Measurements from ENCODE around the gene RAB3GAP2.
"Not testable (repeated sequence)": the region's sequence is repeated elsewhere in the genome, so short reads cannot be mapped to it uniquely, and the experiment has no call there.

RAB3GAP2 gene

DNA sequence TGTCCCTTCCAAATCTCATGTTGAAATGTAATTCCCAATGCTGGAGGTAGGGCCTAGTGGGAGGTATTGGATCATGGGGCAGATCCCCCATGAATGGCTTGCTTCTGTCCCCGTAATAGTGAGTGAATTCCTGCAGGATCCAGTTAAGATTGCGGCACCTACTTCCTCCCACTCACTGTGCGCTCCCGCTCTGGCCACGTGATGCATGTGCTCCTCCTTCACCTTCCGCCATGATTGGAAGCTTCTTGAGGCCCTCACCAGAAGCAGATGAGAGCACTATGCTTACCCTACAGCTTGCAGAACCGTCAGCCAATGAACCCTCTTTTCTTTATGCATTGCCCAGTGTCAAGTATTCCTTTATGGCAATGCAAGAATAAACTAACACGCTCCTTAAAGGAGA is 14.9 kb upstream of the RAB3GAP2 start:
- DNase-seq = no peak

DNA sequence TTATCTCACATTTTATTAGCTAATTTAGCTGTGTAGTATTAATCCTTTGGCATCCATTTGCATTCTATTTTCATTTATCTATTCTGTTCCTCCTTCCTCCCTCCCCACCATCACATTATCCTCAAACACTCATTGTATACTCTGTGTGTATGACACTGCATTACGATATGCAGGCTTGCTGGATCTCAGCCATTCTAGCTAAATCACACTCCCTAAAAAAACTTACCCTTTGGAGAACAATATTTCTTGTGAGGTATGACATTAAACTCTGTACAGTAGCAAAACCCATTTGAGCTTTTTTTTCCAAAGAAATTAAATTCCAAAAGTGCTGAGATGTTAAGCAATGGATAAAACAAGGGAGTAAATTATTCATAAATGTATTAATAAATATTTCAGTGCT is 11.4 kb upstream of the RAB3GAP2 start:
- DNase-seq = no peak

DNA sequence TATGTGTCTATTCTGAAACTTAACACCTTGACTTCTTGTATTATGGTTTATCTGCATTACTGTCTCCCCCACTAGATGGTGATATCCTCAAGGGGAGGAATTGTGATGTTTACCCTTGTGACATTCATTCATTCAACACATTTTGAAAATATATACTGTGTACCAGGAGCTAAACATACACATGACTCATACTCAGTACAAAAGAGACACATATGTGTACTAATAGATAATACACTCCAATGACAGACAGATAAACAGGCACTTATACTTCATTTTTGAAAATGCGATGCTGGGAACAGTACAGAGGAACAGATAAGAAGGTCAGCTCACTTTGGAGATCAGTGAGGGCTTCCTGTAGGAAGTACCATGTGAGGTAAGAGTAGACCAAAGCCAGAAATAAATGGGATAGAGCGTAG is 8.9 kb upstream of the RAB3GAP2 start:
- no peak for DNase-seq

DNA sequence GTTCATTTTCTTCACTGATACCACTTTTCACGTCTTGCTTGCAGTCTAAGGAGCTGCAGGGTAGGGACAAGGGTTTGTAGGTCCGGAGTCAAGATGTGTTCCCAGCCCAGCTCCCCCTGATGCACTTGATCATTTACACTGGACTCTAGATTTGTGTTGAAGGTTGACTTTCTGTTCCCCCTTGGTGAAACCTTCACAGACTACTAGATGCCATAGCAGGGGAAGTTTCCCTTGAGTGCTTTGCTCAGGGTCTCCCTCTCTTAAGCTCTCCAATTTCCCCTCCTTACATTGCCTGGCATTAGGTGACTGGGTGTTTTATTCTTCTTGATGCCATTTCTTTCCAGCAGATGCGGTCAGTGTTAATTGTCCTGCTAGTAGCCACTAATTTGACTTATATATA is 8.0 kb upstream of the RAB3GAP2 start:
- DNase-seq = no peak

DNA sequence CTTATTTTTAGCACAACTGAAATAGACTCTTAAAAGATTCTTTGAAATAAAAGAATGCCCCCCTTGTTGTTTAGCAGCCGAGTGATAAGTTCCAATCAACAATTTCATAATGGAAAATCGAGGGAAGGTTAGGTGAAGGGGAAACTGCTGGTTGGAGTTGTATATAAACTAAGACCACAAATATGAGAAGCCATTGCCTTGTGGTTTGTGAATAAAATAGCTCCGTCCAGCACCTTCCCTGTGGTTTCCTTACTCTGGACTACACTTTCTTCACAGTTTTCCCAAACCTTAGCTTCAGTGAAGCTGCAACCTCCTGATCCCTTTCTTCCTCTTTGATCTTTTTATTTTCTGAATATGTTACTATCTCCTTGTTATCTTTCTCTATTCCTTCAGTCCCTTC is 6.7 kb upstream of the RAB3GAP2 start:
- no peak for DNase-seq

DNA sequence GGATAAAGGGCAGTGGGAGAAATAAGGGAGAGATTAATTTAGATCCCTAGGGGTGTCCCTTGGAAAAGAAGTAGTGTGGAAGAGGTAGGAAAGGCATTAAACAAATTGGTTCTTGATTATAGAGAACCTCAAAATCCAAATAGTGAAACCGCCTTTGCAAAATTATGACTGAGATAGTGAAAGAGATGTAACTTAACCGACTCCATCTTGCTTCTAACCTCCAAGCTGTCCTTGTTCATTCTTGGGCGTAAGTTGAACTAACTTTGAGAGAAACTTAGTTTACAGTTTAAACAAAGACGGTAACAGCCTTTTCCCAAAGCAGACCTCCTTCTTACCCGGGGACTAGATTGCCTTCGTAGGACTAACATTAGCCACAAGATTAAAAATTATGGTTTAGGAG is 3.2 kb upstream of the RAB3GAP2 start:
- no peak for DNase-seq

DNA sequence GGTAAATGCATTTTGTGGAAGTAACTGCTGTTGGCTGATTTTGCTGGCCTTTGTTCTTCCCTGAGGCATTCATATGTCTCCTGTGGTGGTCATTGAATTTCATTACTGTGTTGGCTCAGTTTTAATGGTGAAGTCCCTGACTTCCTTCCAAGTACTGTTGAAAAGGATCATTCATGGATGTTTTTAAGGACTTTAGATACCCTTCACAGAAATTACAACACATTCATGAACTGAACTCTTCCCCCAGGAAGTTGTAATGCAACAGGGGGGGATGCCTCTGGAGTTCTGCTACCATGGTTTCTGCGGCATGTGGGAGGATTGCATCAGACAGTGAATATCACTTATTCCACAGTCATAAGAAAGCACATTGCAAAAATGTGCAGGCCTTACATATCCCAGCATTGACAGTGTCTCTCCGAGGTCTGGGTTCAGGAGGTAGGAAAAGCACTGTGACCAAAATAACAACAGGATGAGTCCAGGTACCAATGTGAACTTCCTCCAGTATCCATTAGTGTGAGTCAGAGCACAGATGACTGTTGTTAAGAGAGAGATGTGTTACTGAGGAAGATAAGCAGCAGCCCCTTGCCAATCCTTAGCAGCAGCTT is 2.1 kb upstream of the RAB3GAP2 start:
- DNase-seq = no peak

DNA sequence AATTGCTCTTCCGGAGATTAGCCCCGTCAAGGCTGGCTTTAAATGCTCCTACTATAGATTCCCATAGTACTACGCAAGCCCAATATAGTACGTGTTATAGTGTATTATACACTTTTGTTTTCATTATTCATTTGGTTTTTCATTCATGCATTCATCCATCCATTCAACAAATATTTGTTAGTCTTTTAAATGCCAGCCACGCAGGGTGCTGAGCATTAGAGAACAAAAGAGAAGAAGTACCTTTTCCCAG is 513 bp upstream of the RAB3GAP2 start:
- DNase-seq = no peak

DNA sequence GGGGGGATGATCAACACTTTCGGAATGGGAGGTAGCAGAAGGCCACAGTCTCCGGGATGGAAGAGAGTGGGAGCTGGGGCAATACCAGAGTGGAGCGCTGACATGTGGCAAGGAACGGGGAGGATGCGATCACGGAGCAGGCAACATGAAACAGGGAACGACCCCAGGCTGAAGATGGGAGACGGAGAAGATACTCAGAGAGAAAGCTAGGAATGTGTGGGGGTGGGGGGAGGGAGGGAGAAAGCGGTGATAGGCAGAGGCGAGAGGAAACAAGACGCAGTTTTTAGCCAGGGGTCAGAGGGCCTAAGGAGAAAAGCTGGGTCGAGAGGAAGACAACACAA is 577 bp downstream of the RAB3GAP2 start:
- DNase-seq = no peak

DNA sequence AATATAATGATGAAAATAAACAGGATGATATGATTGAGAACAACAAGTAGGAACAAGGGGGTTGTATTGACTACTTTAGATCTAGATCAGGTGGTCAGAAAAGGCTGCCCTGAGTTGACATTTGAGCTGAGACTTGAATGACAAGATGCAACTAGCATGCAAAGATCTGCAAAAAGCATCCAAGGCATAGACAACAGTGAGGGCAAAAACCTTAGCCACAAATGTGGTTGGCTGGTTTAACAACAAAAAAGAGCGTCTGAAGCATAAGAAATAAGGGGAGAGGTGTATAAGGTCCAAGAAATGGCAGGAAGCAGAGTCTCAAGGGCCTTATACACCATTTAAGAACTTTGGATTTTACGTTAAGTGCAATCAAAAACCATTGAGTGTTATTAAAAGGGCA is 3.2 kb downstream of the RAB3GAP2 start:
- no peak for DNase-seq

DNA sequence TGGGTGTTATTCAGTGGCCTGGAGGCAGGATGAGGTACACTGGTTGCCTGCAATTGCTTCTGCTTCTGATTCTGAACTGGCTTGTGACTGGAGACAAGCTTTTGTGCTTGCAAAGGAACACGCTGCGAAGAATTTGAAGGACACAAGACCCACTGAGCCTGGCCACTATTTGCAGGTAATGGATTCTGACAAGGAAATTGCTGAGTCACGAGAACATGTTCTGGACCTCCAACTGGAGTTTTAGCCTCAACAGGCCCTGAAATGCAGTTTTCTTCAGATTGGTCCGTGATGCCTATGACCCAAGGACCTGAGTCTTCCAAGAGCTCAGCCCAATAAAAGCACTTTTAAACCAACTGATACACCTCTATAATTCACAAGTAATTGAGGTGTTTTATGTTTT is 4.6 kb downstream of the RAB3GAP2 start:
- no peak for DNase-seq

DNA sequence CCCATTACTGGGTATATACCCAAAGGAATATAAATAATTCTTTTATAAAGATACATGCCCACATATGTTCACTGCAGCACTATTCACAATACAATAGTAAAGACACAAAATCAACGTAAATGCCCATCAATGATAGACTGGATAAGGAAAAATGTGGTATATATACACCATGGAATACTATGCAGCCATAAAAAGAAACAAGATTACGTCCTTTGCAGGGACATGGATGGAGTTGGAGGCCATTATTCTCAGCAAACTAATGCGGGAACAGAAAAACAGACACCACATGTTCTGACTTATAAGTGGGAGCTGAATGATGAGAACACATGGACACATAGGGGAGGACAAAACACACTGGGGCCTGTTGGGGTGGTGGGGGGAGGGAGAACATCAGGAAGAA is 12.0 kb downstream of the RAB3GAP2 start:
- DNase-seq = not testable (repeated sequence)

DNA sequence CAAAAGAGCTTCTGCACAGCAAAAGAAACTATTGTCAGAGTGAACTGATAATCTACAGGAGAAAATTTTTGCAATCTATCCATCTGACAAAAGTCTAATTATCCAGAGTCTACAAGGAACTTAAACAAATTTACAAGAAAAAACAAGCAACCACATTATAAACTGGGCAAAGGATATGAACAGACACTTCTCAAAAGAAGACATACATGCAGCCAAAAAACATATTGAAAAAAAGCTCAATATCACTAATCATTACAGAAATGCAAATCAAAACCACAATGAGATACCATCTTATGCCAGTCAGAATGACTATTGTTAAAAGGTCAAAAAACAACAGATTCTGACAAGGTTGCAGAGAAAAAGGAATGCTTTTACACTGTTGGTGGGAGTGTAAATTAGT is 12.5 kb downstream of the RAB3GAP2 start:
- not testable (repeated sequence) for DNase-seq

DNA sequence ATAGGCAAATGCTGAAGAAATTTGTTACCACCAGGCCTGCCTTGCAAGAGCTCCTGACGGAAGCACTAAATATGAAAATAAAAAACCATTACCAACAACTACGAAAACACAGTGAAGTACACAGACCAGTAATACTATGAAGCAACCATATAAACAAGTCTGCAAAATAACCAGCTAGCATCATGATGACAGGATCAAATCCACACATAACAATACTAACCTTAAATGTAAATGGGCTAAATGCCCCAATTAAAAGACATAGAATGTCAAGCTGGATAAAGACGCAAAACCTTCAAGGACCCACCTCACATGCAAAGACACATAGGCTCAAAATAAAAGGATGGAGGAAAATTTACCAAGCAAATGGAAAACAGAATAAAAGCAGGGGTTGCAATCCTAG is 16.1 kb downstream of the RAB3GAP2 start:
- not testable (repeated sequence) for DNase-seq

DNA sequence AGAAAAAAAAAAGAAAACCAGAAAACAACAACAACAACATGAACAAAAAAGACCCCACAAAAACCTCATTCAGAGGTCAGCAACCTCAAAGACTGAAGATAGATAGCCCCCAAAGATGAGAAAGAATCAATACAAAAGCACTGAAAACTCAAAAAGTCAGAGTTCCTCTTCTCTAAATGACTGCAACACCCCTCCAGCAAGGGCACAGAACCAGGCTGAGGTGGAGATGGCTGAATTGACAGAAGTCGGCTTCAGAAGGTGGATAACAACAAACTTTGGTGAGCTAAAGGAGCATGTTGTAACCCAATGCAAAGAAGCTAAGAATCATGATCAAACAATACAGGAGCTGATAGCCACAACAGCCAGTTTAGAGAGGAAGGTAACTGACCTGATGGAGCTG is 17.0 kb downstream of the RAB3GAP2 start:
- no peak for DNase-seq

DNA sequence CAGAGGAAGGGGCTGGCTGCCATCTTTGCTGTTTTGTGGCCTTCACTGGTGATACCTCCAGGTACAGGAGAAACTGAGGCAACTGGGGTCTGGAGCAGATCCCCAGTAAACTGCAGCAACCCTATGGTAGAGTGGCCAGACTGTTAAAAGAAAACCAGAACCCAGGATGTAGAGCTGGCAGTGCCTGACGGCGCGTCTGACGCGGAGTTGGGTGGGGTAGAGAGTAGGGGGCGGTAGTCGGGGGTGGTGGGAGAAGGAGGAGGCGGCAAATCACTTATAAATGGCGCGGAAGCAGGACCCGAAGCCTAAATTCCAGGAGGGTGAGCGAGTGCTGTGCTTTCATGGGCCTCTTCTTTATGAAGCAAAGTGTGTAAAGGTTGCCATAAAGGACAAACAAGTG is 19.0 kb downstream of the RAB3GAP2 start:
- DNase-seq = not testable (repeated sequence)

DNA sequence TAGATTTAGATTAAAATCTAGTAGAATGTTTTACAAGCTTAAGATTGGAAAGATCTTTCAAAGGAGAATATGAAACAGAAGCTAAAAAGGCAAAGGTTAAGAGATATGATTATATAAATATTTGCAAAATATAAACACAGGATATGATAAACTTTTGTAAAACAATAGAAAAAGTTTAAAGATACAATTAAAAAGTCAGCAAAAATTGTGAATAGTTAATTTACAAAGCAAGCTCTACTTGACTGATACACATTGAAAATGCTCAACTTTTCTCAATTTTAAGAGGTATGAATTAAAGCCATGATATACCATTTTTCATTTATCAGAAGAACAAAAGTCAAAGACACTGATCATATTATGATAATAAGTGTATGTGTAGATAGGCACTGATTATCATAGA is 21.0 kb downstream of the RAB3GAP2 start:
- no peak for DNase-seq

DNA sequence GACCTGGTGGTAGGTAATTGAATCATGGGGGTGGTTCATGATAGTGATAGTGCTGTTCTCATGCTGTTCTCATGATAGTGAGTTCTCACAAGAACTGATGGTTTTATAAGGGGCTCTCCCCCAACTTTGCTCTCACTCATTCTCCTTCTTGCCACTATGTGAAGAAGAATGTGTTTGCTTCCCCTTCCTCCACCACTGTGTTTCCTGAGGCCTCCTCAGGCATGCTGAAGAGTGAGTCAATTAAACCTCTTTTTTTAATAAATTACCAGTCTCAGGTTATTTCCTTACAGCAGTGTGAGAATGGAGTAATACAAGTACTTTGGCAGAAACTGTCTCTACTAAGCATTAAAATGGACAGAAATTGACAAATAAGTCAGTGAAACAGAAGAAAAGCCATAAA is 21.6 kb downstream of the RAB3GAP2 start:
- DNase-seq = no peak

DNA sequence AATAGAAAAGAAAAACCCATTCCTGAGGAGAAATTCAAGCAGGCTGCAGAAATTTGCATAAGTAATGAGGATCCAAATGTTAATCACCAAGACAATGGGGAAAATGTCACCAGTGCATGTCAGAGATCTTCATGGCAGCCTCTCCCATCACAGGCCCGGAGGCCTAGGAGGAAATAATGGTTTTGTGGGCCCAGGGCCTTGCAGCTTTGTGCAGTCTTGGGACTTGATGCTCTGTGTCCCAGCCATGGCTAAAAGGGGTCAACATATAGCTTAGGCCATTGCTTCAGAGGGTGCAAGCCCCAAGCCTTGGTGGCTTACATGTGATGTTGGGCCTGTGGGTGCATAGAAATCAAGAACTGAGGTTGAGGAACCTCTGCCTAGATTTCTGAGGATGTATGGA is 22.7 kb downstream of the RAB3GAP2 start:
- DNase-seq = no peak

DNA sequence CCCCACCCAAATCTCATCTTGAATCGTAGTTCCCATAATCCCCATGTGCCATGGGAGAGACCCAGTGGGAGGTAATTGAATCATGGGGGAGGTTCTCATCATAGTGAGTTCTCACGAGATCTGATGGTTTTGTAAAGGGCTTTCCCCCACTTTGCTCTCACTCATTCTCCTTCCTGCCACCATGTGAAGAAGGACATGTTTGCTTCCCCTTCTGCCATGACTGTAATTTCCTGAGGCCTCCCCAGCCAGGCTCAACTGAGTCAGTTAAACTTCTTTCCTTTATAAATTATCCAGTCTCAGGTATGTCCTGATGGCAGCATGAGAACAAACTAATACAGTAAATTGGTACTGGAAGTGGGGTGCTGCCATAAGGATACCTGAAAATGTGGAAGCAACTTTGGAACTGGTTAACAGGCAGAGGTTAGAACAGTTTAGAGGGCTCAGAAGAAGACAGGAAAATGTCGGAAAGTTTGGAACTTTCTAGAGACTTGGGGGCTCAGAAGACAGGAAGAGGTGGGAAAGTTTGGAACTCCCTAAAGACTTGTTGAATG is 23.5 kb downstream of the RAB3GAP2 start:
- DNase-seq = not testable (repeated sequence)

DNA sequence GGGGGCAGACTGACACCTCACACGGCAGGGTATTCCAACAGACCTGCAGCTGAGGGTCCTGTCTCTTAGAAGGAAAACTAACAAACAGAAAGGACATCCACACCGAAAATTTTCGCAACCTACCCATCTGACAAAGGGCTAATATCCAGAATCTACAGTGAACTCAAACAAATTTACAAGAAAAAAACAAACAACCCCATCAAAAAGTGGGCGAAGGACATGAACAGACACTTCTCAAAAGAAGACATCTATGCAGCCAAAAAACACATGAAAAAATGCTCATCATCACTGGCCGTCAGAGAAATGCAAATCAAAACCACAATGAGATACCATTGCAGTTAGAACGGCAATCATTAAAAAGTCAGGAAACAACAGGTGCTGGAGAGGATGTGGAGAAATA is 26.4 kb downstream of the RAB3GAP2 start:
- DNase-seq = not testable (repeated sequence)

DNA sequence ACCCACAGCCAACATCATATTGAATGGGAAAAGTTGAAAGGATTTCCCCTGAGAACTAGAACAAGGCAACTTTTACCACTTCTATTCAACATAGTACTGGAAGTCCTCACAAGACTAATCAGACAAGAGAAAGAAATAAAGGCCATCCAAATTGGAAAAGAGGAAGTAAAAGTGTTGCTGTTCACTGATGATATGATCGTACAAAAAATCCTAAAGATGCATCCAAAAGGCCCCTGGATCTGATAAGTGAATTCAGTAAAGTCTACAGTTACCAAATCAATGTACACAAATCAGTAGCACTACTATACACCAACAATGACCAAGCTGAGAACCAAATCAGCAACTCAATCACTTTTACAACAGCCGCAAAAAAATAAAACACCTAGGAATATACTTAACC is 28.3 kb downstream of the RAB3GAP2 start:
- no peak for DNase-seq

DNA sequence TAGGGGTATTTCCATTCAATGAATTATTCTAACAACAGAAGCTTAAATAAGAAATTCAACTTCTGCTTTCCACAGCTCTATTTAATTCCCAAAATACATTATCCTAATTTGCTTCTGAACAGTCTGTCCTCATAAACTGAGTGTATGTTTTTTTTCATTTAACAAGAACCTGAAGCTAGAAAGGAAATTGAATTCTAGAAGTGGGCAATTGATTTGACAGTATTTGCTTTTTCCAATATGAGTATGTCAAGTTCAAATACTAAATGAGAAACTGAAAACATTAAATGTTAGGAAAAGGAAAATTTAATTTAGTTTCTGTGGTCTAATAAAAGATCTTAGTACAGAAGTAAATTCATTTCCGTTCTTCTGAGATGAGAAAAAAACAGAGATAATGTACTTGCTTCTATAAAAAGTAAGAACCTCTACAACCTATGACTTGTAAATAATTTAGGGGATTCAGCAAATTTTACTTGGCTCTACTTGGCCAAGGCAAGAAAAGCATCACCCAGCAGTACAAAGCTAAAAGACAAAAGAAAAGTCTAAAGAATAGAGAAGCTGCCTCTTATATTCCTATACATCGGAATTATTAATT is 31.1 kb downstream of the RAB3GAP2 start:
- no peak for DNase-seq

DNA sequence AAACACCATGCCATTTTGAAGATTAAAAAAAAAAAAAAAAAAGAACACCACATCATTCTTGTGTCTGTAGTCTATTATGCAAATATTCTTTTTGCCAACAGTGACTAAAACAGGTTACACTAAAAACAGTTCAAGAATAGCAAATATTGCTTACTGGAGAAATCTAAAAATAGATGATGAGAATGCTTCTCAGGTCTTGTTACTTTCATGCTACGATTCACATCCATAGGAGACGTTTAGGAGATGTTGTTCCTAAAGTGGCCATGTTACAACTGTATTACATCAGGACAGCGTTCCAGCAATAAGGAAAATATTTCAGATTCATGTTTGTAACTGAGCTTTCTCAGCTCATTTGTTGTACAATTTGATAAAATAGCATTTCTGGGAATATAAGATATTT is 32.3 kb downstream of the RAB3GAP2 start:
- no peak for DNase-seq

DNA sequence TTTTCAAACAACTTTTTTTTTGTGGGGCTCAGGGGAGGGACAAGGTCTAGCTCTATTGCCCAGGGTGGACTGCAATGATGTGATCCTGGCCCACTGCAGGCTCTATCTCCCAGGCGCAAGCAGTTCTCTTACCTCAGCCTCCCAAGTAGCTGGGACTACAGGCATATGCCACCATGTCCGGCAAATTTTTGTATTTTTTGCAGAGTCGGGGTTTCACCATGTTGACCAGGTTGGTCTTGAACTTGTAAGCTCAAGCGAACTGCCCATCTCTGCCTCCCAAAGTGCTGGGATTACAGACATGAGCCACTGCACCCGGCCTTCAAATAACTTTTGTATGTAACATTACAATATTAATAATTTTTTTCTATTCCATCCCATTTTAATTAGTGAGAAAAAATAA is 33.0 kb downstream of the RAB3GAP2 start:
- DNase-seq = no peak

DNA sequence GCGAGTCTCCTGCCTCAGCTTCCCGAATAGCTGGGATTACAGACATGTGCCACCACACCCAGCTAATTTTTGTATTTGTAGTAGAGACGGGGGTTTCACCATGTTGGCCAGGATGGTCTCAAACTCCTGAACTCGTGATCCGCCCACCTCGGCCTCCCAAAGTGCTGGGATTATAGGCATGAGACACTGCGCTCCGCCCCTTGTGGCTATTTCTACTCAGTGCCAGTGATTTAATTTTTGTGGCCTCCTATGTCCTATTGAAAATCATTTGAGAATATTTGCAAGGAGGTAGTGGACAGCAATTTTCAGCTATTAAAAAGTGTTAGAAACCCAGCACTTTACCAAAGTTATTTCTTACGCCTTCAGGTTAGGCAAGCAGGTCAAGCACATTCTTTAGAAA is 36.0 kb downstream of the RAB3GAP2 start:
- DNase-seq = not testable (repeated sequence)

Data from activated effector memory CD4-positive, alpha-beta T cell treated with Interleukin-2 at 50 U/mL for 16 hours (primary cell).